ENCODE results near the gene SNX3. TPM values are rescaled to one million over a fixed set of nuclear protein-coding genes. Genes with fewer than 3 reads are reported as not detected.

The SNX3 gene
- total RNA-seq, 1 experiment from 2014 or later, result 80.7 TPM

DNA sequence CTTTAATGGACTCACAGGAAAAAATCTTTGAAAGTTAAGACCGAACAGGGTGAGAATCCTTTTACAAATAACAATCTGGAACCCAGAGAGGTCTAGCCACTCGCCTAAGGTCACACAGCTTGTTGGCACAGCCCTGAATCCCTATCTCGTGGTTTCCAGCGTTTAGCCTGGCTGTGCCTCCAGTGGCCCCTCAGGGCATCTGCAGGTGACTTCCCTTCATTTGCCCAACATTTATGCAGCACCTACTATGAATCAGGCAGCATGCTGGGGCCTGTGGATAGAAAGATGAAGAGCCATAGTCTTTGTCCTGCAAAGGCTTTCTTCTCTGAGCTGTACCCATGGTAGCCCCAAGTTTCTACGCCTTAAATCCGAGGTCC is 97.6 kb downstream of the SNX3 start:
- Histone ChIP-seq H4K91ac (ENCODE audit: insufficient read length, low read depth, low read length) (no peak overlapping the region), H2AK5ac (ENCODE audit: insufficient read length, low read length) (no peak overlapping the region), H3K9me3 (ENCODE audit: control insufficient read depth, low read depth, low read length) (no peaks in the 10 kb centered on the region), H4K8ac (replicated peaks; ENCODE audit: insufficient read length, low read depth, low read length) (no peak overlapping the region), H3K23me2 (ENCODE audit: insufficient read length, low read depth, low read length, poor library complexity, severe bottlenecking) (peaks cover under 1% of the 10 kb centered on the region), H4K5ac (ENCODE audit: insufficient read length, low read depth, low read length) (no peak overlapping the region), H3K4me1 (ENCODE audit: insufficient read depth, low read length) (no peaks in the 10 kb centered on the region; the same call in 1 of the 2 replicates), H3T11ph (ENCODE audit: low read length) (no peak overlapping the region), H3K18ac (ENCODE audit: insufficient read length, low read depth, low read length) (no peak overlapping the region), H2AFZ (ENCODE audit: low read length) (no peak overlapping the region), H4K20me1 (ENCODE audit: control insufficient read depth, insufficient read depth, insufficient read length) (no peaks in the 10 kb centered on the region), H3K9ac (ENCODE audit: extremely low read depth, insufficient read length, low read length) (no peak overlapping the region), H2BK120ac (ENCODE audit: low read depth, low read length, poor library complexity, severe bottlenecking) (no peak overlapping the region), H3K79me2 (ENCODE audit: insufficient read depth, low read length) (no peaks in the 10 kb centered on the region), H2BK12ac (ENCODE audit: insufficient read length, low read depth, low read length) (no peak overlapping the region), H3K79me1 (ENCODE audit: insufficient read depth, low read depth, low read length, poor library complexity, severe bottlenecking) (no peaks in the 10 kb centered on the region), H3K4ac (ENCODE audit: low read depth, low read length) (no peak overlapping the region), H3K14ac (ENCODE audit: insufficient read depth, low read length) (no peak overlapping the region), H2BK20ac (ENCODE audit: low read depth, low read length, poor library complexity, severe bottlenecking) (no peak overlapping the region), H3K56ac (ENCODE audit: insufficient read length, low read depth, low read length) (no peak overlapping the region), H2BK15ac (ENCODE audit: low read depth, low read length) (no peak overlapping the region), H3K27ac (ENCODE audit: insufficient read length, low read depth, low read length) (no peak overlapping the region), H3K23ac (ENCODE audit: insufficient read length, low read depth, low read length) (no peak overlapping the region), H3K27me3 (ENCODE audit: insufficient read depth, low read length) (peaks cover 98% of the 10 kb centered on the region), H2BK5ac (ENCODE audit: insufficient read length, low read length) (no peak overlapping the region), H3K4me2 (ENCODE audit: insufficient read depth, insufficient read length, low read length) (no peak overlapping the region)
- WGBS (ENCODE audit: extremely low coverage, insufficient read length, low lambda C conversion rate), result no CpG with 5 or more reads among the region's 6 CpGs
- H3K4me3 Mint-ChIP-seq, result peak overlapping the region in 1 of 2 experiments; percentile 83; a peak in 2 of 5 replicates
- peak; percentile 57 for DNase-seq
- no peak overlapping the region for H3K27ac Mint-ChIP-seq
- H3K27me3 Mint-ChIP-seq (ENCODE audit: low read depth), result peaks cover 100% of the 10 kb centered on the region
- H3K4me1 Mint-ChIP-seq, result peaks cover 35 to 56% of the 10 kb centered on the region in 2 experiments
- H3K9me3 Mint-ChIP-seq, result peaks cover 0 to 19% of the 10 kb centered on the region in 2 experiments; a peak in 3 of 5 replicates
- TF ChIP-seq, protein P1, sequence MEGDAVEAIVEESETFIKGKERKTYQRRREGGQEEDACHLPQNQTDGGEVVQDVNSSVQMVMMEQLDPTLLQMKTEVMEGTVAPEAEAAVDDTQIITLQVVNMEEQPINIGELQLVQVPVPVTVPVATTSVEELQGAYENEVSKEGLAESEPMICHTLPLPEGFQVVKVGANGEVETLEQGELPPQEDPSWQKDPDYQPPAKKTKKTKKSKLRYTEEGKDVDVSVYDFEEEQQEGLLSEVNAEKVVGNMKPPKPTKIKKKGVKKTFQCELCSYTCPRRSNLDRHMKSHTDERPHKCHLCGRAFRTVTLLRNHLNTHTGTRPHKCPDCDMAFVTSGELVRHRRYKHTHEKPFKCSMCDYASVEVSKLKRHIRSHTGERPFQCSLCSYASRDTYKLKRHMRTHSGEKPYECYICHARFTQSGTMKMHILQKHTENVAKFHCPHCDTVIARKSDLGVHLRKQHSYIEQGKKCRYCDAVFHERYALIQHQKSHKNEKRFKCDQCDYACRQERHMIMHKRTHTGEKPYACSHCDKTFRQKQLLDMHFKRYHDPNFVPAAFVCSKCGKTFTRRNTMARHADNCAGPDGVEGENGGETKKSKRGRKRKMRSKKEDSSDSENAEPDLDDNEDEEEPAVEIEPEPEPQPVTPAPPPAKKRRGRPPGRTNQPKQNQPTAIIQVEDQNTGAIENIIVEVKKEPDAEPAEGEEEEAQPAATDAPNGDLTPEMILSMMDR (conservative IDR thresholded peaks at IDR 0.05), result peak; percentile 44; the same call in 2 of the 3 replicates
- no peaks in the 10 kb centered on the region; a peak in 1 of 7 replicates for H3K36me3 Mint-ChIP-seq (ENCODE audit: insufficient read depth in 1 of 3, low read depth in 3 of 3)

Measured in H9 (cell line).